HG02571 (cell line): Measurements from ENCODE around the gene GIPC2.

Source experiments
- ATAC-seq: cut with Tn5 transposase; IDR thresholded peaks from one replicate; pipeline ENCODE4 v1.9.1; 2021; ENCODE audit warnings: mild to moderate bottlenecking, moderate library complexity; ENCODE audit not compliant: unreplicated experiment

GIPC2 gene

DNA sequence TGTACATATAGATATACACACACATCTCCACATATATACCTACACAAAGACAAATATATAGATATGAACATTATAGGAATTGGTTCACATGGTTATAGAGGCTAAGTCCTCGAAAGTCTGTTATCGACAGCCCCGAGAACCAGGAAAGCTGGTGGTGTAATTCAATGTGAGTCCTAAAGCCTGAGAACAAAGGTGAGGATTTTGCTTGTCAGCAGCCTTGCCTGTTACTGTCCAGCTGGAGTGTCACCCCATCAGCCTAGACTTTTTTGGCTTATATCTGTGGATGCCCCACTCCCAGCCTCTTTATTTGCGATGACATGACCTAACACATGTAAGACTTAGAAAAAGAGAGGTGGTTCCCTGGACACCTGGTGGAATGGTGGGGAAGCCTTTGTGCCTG lies 97.0 kb downstream of the GIPC2 start:
- ATAC-seq = peak; percentile 12

DNA sequence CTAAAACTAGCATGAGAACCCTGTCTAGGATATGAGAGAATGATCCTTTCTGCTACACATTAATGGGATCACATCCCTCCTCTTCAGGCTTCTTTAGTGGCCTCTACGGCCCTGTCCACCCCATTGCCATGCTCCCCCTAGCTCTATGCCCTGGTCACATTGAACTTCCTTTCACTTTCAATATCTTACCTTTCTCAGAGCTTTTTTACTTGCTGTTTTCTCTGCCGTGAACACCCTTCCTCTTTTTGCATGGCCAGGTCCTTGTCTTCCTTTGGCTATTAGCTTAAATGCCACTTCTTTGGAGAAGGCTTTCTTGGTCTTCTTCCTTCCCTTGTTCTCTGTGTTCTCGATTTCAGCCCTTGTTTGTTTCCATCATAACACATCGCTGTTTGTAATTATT lies 97.4 kb downstream of the GIPC2 start:
- peak; percentile 87 for ATAC-seq

DNA sequence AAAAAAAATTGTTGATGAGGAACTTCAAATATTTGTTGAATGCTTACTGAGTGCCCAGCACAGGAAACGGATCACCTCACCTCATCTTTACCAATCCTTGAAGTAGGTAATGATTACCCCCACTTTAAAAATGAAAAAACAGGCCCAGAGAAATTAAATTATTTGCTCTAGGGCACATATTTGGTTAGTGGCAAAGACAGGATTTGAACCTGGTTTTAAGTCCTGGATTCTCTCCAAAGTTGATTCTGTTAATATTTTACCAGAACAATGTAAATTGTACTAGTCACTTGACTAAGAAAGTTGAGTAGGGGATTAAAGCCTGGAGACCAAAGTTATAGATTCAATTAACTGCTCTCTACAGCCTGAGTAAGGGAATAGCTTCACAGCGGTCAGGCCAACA lies 97.9 kb downstream of the GIPC2 start:
- ATAC-seq = no peak

DNA sequence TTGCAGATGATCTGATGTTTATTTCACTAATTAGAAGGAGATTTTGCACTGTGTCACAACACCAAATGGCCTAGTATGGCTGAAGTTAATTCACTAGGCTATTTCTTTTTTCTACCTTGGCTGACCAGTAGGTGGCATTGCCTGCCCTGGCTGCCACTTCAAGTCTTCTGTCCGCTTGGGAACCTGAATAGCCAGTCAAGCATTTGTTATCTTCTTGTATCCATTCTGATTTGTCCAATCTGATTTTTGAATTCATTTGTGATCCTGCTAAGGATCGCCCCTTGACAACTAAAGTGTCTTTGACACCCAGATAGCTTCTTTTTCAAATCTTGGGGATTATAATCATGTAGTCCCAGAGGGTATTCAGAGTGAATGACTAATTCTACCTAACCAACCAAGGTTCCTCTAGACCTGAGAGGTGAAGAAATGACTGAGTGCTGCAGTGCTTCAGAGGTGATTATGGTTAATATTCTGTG lies 99.4 kb downstream of the GIPC2 start:
- ATAC-seq = peak; percentile 65

DNA sequence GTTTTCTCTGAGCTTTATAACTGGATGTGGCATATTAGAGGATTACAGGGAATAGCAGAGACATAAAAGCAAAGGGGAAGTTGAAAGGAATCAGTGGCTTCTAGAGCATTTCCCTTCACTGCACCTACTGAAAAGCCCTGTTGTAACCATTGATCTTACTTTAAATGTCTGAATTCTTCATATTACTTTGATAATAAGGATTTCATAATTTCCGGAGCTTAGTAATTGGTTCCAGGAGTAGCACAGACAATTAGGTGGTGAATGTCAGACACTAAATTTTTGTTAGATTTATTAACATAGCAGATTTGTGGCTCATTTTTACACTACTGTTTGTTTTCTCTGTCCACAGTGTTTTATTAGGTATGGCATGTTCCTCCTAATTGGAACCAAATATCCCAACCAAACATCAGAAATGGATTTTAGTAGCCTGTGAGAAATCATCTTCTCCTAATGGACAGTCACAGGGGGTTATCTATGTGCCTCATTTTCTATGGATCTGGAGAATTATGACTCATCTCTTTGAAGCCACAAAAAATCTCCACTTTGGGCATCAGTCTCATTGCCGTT lies 100.5 kb downstream of the GIPC2 start:
- no peak for ATAC-seq

DNA sequence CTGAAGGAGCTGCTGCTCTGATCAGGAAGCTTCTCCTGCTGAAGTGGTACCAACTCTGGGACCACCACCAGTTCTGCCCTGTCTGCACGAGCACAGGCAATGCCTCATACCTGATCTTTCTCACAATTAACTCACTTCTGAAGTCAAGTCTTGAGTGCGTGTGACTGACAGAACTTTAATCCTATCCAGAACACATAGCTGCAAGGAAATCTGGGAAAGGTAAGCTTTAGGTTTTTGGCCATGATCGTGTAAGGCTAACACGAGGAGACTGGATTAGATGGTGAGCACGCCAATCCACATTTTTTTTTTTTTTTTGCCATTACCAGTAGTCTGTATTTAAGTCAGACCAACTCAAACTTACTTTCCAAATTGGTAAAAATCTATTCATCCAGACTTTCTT lies 101.3 kb downstream of the GIPC2 start:
- no peak for ATAC-seq

DNA sequence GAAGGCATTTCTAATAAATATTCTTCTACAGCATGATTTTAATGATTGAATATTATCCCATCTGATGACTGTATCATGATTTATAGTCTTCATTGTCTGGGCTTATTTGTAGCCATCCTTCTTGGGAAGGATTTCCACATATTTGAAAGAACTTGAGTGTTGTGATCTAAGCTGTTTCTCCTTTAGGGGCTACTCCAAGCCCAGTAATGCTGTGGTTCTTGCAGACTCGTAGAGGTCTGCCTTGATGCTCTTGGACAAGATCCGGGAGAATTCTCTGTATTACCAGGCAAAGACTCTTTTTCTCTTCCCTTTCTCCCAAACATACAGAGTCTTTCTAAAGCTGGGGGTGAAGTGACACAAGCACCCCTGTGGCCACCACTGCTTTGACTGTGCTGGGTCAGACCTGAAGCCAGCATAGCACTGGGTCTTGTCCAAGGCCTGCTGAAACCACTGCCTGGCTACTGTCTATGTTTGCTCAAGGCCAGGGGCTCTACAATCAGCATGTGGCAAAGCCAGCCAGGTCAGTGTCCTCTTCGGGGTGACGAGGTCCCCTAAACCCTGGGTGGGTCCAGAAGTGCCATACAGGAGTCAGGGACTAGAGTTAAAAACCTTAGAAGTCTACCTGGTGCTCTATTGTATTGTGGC lies 107.4 kb downstream of the GIPC2 start:
- no peak for ATAC-seq

DNA sequence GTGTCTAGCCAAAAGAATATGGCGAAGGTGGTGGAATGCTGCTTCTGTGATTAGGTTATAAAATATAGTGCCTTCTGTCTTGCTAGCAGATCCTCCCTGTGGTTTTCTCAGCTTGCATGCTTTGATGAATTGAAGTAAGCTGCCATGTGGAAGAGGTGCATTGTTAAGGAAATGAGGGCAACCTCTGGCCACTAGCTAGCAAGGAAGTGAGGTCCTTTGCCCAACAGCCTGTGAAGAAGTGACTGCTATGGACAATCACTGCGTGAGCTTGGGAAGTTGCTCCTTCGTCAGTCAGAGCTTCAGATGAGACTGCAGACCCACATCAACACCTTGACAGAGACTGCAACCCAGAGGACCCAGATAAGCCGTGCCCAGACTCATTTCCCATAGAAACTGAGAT lies 109.4 kb downstream of the GIPC2 start:
- ATAC-seq = no peak

DNA sequence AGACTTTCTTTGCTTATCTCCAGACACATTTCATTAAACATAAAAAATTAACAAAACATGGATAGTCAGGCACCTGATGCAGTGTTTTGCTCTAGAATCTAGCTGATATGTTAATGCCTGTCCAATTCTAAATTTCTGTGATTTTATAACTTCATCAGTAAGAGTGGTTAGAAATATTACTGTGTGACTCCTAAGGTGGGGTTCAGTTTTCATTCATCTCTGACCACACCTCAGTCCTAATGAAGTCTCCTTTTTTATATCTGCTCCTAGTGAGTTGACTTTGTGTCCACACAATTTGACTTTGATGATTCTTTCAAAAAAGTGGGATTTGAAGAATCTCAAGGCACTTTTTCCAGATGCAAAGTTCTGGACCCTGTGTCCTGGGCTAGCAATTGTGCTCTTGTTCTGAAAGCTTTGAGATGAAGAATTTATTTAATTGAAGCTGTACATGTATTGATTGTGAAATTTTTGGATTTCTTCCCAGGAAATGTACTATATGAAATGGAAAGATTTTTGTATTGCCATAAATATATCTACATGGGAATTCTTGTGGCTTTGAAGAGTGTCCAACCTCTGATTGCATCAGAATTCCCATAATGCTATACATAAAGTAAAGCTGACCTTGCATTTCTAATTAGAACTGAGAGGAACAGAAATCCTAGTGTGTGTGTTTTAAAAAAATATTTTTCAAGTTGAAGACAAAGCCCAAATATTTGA lies 111.2 kb downstream of the GIPC2 start:
- no peak for ATAC-seq

DNA sequence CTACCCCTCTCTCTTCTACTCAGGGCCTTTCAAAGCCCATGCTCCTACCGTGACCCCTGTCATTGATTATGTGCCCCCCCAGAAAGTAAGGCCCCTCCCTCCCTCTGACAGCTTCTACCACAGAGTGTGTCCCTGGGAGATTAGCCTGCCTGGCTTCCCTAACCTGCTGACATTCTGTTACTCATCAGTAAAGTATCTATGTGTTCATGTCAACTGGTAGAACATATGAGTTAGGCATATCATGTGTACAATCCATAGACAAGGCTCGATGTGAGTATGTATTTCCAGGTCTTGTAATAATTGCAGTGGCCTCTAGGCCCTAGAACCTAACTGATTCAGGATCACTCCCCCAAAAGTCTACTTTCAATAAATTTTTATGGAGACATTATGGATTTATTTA lies 120.0 kb downstream of the GIPC2 start:
- no peak for ATAC-seq

DNA sequence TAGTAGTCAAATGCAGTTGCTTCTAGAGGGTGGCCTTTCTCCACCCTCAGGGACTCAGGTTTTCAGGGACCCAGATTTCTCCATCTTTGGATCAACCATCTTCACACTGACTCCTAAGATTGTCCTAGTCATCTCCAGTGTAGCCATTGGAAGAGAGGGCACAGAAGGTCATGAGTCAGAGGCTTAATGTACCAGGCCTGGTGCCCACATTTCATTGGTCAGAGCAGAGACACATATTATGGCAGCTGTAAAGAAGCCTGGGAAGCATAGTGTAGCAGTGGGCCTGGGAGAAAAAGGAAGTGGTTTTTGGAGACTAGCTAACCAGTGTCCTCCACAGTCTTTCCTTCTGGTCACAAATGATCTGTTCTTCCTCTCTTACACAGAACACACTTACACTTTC lies 122.5 kb downstream of the GIPC2 start:
- no peak for ATAC-seq

DNA sequence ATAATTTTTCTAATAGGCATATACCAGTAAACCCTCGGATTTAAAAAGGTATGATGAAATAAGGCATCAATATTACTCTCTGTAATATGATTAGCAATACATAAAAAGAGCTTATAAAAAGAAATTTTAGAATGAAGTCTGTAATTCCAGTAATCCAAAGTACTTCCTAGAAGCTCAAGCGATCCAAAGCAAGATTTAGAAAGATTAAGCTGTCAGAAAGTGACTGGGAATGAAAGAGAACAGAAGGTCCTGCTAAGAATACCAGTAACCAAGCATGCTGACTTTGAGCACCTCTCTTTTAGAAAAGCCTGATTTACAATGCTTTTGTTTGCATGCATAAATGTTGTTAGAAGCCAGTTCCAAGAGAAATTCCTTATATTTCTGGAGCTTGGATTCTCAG lies 125.1 kb downstream of the GIPC2 start:
- no peak for ATAC-seq

DNA sequence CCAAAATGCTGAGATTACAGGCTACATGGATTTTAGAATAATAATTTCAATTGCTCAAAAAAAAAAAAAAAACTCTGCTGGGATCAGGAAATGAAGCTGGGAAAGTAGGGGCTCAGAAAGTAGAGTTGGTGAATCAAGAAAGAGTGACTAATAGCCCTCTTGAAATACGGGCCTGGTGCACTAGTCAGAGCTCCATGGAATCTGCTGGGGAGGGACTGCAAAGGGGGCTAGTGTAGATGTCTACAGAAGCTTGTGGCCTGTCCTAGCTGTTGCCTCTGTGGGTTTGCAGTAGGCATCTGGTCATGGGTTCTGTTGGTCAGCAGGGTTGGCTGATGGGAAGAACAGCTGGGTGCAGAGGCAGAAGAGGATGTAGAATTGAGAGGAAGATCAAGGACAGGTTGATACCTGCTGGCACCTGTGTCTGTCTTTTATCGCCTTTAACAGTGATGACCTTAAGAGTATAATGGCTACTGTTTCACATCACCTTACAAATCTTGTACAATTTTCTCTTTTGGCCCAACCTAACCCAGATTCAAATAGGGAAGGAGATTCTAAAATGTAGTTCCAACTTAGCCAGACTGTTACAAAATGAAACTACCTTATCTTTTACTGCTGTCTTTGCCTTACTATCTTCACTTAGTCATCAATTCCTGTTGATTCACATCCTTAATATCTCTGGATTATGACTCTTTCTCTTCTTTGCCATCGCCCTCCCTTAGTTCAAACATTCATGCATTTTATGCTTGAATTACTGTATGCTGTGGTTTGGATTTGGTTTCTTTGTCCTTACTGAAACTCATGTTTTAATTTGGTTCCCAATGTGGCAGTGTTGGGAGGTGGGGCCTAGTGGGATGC lies 126.2 kb downstream of the GIPC2 start:
- ATAC-seq = no peak

DNA sequence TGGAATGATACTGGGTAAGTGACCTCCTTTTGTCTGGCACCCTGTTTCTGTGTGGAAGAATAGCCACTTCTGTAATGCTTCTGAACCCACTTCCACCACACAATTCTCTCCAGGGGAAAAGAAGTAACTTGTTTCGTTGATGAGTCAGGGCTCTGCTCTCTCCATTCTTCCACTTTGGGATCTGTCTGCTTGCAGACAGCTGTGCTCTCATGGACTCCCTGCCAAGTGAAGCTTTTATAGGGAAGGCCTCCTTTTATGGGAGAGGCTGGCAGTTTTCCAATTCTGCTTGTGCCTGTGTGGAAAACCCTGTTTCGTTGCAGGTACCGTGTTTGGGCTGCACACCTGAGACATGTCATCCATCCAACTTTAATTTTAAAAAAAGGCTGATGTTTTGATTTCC lies 130.7 kb downstream of the GIPC2 start:
- no peak for ATAC-seq

DNA sequence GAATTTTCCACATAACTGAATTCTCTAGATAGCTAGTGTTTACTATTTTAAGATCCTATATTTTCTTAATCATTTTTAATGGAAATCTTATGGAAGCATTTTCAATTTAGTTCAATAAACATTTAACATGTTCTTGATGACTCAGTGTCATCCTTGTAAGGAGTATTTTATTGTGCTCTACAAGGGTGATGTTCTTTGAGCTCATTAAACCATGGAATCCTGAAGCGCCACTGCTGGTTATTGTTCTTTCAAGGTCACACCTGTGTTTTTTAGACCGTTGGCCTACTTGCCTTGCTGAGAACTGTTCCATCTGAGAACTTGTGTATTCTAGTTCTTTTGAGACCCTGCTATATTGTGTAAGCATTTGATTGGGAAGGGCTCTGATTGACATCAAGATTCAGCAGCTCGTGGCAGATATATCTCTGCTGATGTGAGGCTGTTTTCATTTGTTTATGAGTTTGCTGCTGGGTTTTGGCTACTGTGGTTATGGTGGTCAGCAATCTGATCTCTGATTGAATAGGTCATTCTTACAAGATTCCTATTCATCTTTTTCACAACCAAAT lies 132.0 kb downstream of the GIPC2 start:
- ATAC-seq = no peak

DNA sequence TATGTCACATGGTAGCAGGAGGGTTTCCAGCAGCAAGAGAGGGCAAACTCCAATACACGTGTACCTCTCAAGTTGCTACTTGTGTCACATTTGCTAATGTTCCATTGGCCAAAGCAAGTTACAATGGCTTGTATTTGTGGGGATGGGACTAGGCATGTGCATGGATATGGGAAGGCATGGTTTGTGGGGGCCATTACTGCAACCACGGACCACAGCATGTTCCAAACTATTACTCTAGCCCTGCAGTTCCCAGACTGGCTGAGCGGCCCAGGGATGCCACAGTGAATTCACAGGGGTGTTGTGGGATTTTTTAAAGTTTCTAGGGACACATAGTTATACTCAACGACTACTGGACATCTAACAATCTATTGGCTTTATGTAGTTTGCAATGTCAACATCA lies 133.1 kb downstream of the GIPC2 start:
- no peak for ATAC-seq

DNA sequence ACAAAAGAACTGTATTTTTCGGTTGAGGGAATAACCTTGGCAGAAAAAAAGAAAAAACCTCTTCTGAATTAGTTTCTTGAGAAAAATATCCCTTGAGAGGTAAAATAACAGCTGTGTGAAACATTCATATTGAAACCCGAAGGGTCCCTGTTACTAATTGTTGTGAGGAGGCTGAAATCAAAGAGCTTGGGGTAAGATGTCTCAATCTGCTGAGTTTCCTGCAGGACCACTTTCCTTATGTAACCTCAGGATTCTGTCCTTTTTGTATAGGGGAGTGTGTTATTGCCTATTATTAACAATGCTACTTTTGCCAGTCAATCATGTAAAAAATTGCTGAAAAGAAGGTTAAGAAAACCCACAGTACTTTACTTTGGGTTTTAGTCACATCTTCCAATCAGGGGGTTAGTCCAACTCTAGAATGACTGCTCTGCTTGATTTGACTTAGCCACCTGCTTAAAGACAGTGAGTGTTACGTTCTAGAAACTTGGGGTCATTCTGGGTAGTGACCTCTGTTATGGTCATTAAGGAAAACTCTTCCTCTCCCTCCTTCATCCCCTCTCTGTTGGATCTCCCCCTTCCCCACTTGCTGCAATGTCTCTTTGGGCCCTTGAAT lies 138.8 kb downstream of the GIPC2 start:
- no peak for ATAC-seq
